ENCODE measurements around the gene VIPR2.

Gene VIPR2

GRCh38 chr7:159075563-159076238 is 69.0 kb downstream of the VIPR2 start:
- no peak for TF ChIP-seq CTCF (IDR thresholded peaks at IDR 0.05)

- TF ChIP-seq CTCF (IDR thresholded peaks at IDR 0.05), result no peak
These were observed 73.4 kb downstream of the VIPR2 start for GRCh38 chr7:159071260-159071659.

GRCh38 chr7:159070431-159071148 is 74.1 kb downstream of the VIPR2 start:
- TF ChIP-seq CTCF (IDR thresholded peaks at IDR 0.05), result no peak

DNA sequence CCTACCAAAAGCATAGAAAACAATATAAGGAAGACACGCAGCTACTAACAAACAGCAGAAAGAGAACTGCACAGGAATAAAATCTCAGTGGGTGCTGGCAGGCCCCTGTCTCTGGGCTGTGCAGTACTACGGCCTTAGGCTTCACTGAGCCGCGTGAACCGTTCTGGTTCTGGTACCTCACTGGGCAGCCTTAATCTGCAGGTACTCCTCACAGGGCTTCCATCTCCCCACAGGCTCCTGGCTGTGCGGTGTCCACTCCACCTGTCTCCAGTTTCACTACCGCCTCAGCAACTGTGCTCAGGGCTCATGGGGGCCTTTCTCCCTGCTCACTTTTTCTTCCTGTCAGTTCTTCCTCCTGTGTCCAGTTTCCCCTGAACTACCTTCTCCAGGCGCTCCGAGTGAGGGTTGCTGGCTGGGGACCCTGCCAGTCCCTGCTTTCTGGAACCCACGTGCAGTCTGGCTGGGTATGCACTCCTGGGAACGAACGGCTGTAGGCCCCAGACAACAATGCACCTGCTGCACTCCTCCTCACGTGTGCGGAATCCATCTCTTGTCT is 75.7 kb downstream of the VIPR2 start:
- TF ChIP-seq CTCF (IDR thresholded peaks at IDR 0.05), result no peak

DNA sequence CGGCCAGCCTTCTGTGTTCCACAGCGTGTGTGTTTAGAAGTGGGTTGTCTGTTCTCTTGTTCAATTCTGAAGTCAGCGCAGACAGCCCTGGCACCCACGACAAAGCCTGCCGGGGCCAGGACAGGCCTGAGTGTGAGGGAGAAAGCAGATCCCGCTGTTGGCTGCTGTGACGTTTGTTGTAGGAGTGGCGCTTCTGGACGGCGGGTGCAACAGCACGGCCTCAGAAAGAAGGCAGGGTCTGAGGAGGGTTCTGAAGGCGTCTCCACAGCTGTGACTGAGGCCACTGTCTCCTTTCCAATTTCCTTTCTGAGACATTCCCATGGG is 76.2 kb downstream of the VIPR2 start:
- no peak for TF ChIP-seq CTCF (IDR thresholded peaks at IDR 0.05)

DNA sequence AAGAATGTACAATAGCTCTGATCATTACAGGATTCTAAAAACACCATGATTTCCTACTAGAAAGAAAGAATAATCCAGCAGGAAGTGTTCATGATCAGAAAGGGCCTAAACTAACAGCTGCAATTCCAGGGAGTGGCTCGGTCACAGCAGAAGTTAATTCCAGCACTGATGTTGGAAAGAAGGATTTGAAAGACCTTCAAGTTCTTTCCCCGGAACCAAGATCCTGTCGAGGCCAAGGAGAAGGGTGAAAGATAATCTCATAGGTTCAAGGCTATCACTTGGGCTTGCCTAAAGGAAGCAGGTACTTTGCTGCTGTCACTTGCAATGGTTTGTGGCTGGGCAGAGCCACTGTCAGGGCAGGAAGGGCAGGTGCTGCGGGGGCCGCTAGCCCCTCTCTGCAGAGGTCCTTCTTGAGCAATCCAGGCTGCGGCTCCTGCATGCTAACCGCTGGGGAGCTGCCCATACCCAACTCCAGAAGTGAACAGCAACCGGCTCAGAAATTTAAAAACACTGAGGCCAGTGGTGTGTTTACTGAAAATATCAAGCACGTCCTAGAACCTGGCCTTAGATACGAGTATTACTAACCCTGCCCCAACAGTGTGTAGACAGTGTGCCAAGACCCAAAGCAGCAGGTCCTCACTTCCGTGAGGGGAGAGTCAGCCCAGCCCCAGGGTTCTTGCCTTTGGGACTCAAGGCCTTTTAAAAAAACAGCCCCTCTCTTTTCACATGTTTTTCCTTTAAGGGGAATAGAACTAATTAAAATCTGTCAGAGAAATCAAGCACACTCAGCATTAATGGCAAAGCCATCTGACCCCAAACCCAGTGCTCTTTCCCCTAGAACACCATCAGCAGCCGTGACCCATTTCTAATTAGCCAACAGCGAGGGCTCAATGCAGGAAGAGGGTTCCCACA is 76.8 kb downstream of the VIPR2 start:
- no peak for TF ChIP-seq CTCF (IDR thresholded peaks at IDR 0.05)

DNA sequence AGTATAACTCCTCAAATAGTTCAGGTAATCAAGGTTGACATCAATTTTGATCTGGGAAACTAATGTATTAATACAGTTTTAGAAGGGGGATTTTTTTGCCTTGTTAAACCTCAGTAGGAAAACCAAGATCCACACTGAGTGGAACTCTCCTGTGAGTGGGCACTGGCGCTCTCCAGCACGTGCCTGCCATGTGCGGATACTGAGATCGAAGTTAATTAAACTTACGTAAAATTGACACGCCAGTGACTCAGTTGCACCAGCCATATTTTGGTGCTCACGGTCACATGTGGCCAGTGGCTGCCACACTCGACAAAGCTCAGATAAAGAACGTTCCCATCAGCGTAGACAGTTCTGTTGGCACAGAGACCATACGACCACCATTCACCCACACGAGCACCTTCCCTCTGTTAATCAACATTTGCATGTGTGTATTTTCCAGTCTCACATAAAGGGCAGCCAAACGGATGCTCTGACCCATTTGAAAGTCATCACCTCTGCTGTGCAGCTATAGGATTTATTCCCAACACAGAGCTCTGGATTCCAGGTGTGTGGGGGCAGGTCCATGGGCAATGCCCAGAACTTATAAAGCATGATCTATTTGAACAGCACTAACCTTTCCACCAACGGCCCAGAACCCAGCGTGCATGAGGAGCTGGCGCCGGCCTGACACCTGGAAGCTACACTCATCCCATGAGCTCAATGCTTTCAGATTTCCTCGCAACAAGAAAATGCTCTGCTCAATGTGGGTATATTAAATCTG is 77.7 kb downstream of the VIPR2 start:
- TF ChIP-seq CTCF (IDR thresholded peaks at IDR 0.05), result no peak

All from LNCAP (cell line).